GM19099 (cell line): ENCODE measurements around the gene LRRK1.

Experiments used
- POLR2A ChIP-seq: IDR thresholded peaks from 3 replicates; pipeline ENCODE4 v1.6.1; 2011; ENCODE audit warnings: low read depth; ENCODE audit not compliant: insufficient read length; ENCODE audit errors: extremely low read depth

Gene LRRK1

GRCh38 chr15:101112336-101113113 is 193.4 kb downstream of the LRRK1 start:
- no peak for TF ChIP-seq POLR2A

GRCh38 chr15:101113114-101114005 is 194.2 kb downstream of the LRRK1 start:
- TF ChIP-seq POLR2A, result no peak

- TF ChIP-seq POLR2A, result no peak
These were observed 195.0 kb downstream of the LRRK1 start for GRCh38 chr15:101114166-101114565.

GRCh38 chr15:101114610-101115009 is 195.5 kb downstream of the LRRK1 start:
- no peak for TF ChIP-seq POLR2A

- TF ChIP-seq POLR2A, result no peak
These were observed 196.2 kb downstream of the LRRK1 start for GRCh38 chr15:101115393-101115785.

- TF ChIP-seq POLR2A, result no peak
These were observed 196.9 kb downstream of the LRRK1 start for GRCh38 chr15:101115786-101116680.

GRCh38 chr15:101116681-101116976 is 197.5 kb downstream of the LRRK1 start:
- no peak for TF ChIP-seq POLR2A

GRCh38 chr15:101118116-101118515 is 199.0 kb downstream of the LRRK1 start:
- no peak for TF ChIP-seq POLR2A

- no peak for TF ChIP-seq POLR2A
These were observed 199.5 kb downstream of the LRRK1 start for GRCh38 chr15:101118615-101119014.

- TF ChIP-seq POLR2A, result no peak
These were observed 200.0 kb downstream of the LRRK1 start for GRCh38 chr15:101119181-101119580.
